GM20000 (cell line): Measurements from ENCODE around the gene PTK6.
"Not testable (repeated sequence)": the region's sequence is repeated elsewhere in the genome, so short reads cannot be mapped to it uniquely, and the experiment has no call there.

Experiments
- DNase-seq: peaks from one replicate; pipeline ENCODE4 v3.0.0; 2012; ENCODE audit warnings: low spot score
- TF ChIP-seq, protein P1 (sequence below): IDR thresholded peaks from 2 replicates; pipeline ENCODE4 v1.5.1; 2012; ENCODE audit warnings: mild to moderate bottlenecking, control low read depth; ENCODE audit errors: extremely low read depth, missing control alignments

PTK6 gene

DNA sequence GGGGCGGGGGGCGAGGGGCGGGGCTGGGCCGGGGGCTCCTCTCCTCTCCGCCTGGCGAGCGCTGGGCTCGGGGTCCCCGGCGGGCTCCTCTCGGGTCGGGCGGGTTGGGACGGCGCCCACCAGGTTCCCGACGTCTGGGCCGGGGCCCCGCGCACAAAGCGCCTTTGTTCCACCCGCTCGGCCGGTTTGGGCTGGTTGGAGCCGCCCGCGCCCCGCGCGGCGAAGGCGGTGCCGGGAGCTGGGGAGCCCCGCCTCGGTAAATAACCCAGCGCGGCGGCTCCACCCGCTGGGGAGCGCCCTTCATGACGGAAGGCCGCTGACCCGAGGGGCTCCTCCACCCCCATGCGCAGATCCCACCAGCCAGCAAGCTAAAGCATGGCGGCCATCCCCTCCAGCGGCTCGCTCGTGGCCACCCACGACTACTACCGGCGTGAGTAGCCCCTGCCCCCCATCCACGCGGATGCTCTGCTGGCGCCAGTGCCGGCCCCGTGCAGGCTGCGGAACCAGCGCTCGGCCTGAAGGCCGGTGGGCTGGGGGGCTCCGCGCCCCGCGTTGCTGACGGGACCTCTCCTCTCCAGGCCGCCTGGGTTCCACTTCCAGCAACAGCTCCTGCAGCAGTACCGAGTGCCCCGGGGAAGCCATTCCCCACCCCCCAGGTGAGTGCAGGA, 16.1 kb downstream of the PTK6 start:
- DNase-seq: peak; percentile 92
- TF ChIP-seq, protein P1, sequence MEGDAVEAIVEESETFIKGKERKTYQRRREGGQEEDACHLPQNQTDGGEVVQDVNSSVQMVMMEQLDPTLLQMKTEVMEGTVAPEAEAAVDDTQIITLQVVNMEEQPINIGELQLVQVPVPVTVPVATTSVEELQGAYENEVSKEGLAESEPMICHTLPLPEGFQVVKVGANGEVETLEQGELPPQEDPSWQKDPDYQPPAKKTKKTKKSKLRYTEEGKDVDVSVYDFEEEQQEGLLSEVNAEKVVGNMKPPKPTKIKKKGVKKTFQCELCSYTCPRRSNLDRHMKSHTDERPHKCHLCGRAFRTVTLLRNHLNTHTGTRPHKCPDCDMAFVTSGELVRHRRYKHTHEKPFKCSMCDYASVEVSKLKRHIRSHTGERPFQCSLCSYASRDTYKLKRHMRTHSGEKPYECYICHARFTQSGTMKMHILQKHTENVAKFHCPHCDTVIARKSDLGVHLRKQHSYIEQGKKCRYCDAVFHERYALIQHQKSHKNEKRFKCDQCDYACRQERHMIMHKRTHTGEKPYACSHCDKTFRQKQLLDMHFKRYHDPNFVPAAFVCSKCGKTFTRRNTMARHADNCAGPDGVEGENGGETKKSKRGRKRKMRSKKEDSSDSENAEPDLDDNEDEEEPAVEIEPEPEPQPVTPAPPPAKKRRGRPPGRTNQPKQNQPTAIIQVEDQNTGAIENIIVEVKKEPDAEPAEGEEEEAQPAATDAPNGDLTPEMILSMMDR: no peak

DNA sequence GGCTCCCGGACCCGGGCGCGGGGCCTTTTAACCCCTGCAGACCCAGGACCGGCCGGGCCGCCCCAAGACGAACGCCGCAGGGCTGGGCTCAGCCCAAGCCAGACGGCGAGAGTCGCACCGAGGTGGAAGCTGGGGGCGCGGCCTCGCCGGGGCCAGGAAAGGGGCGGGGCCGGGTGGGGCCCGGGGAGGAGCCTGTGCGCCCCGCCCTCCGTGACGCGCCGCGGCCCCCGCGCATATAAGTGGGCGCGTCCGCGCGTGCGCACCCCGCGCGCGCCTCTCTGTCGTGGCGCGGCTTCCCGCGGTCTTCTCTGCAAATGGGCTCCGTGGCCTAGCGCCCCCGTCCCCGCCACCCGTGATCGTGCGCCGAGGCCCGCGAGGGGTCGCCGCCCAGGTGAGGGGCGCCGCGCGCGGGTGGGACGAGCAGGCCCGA, 16.7 kb downstream of the PTK6 start, which contains the start of gene PPDPF:
Gene PPDPF (plus strand): TSS at position 262 of the 430 bp plus-strand sequence. CDS start 544 bp downstream, outside the sequence.
- DNase-seq: peak; percentile 100
- TF ChIP-seq, protein P1: no peak

DNA sequence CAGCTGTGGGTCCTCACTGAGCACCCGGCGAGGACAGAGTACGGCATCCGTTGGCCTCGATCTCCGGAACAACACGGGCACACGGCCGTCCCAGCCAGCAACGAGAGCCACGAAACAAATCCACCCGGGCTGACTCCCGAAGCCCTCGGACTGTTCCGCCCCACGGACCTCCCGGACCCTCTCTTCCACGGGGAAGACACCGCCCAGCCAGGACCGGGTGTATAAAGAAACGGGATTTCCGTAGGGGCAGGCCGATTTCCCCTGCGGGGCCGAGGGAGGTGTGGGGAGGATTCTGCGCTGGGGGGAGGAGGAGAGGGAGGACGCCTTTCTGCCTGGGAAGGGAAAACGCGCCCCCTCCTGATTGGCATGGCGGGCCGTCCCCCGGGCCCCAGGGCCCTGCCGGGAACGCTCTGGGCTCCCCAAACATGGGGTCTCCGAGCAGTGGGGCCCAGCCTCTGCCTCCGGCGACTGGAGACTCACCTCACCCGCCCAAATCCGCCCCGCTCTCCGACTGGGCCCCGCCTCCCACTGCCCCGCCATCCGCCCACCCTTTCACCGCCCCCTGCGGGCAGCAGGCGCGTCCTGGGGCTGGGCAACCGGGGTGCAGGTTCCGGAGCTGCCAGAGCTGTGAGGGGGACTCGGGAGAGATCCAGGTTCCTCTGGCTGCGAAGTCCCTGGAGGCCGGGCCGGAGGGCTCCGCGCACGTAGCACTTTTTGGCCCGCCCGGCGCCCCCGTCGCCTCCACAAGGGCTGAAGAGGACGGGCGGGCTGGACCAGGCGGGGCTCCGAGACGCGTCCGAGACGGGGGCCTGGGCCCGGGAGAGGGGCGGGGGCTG, 17.3 kb downstream of the PTK6 start:
- TF ChIP-seq, protein P1: no peak
- peak; percentile 86 for DNase-seq

DNA sequence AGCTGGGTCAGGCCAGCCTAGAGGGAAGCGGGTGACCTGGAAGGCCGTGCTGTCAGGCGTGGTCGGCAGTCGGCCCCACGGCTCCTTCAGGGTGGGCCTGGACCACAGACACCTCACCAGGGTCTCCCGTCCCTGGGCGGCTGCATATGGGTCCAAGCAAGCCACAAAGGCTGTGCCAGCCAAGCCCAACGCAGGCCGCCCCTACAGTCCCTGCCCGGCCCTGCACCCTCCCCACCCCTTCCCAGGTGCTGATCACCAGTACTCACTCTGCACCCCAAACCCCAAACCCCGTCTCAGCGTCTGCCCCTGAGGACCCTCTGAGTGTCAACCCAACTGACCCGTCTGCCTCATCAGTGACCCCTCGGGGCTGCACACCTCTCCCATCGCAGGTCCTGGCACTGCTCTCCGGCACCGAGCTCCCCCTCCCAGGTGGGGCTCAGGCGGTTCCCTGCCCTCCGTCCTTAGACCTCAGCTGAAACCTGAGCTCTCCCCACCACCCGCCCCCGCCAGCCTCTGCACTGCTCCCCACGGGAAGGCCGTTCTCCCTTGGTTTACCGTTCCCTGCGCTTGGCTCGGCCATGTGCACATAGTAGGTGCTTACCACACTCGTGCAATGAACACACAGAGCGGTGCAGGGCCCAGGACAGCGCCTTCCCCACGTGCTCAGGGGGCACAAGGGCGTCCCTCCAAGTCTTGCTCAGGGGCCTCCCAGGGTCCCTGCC, 18.1 kb downstream of the PTK6 start:
- no peak for DNase-seq
- TF ChIP-seq, protein P1: no peak

DNA sequence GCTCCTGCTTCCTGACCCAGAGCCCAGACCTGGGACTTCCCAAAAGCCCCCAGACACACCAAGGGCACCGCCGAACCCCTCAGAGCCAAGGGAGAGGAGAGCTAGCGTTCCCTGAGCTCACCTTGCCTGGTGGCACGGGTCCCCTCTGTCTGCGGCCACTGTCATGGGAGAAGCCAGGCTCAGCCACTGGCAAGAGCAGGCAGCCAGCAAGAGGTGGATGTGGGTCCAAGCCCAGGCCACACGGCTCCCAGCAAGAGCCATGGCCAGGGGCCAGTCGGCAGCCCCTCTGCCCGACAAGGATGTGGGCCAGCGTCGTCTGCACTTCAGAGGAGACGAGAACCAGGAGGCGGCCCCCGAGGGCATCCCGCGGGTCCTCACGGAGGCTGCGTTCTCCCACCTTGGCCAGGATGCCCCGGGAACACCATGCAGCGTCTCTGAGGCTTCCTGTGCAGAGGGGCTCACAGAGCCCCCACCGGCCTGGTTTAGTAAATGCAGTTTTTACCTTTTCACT, 18.8 kb downstream of the PTK6 start:
- TF ChIP-seq, protein P1: no peak
- DNase-seq: no peak

DNA sequence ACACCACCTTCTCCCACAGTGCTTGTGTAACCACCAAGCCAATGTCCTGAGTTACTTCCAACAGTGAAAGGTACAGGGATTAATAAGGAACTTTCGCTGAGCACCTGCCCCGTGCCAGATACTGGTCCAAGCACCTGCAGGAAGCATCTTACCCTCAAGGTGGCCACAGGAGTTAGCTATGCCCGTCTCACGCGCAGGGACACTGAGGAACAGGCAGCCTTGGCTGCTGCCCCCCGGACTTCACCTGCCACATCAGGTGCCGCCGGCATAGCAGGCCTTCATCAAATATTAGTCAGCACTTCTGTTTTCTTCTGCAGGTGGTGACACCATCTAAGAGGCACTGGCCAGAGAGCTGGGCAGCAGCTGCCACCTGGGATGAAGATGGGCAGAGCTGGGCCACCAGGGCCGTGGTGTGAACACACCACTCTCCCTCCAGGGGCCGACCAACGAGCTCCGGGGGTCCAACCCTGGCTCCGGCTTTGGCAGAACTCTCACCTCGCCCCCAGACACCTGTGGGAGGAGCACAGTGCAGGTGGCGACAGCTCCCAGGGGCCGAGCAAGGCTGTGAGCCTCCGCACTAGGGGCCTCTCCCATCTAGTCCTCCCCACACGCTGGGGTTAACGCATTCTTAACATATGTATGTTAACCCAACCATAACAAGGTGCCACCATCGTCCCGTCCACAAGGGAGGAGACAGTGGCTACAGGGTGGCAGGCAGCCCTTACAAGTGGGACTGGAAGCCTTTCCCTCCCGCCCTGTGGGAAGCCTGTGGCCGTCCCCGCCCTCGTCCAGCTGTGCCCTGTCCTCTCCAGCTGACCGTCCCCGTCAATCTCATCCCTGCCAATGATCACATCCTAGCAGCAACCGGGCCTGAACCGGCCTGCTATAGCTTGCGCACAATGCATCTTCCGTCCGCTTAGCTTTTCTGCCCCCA, 19.5 kb downstream of the PTK6 start:
- TF ChIP-seq, protein P1: no peak
- no peak for DNase-seq

DNA sequence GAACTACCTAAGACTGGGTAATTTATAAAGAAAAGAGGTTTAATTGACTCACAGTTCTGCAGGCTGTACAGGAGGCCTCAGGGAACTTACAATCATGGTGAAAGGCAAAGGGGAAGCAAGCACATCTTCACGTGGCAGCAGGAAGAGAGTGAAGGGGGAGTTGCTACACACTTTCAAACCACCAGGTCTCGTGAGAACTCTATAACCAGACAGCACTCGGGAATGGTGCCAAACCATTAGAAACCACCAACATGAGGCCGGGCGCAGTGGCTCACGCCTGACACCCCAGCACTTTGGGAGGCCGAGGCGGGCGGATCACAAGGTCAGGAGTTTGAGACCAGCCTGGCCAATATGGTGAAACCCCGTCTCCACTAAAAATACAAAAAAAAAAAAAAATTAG, 22.7 kb downstream of the PTK6 start:
- DNase-seq: not testable (repeated sequence)
